Esophagus (tissue), 2 donors: ENCODE data around the gene MORC1. TPM values are rescaled to one million over a fixed set of nuclear protein-coding genes. Genes with fewer than 3 reads are reported as not detected.

Experiments used
- H3K27ac ChIP-seq, 2 donors: one replicate each; pipeline ENCODE4 v1.5.1; 2013; ENCODE audit warnings: low read depth in 2 of 2, mild to moderate bottlenecking in 2 of 2, inconsistent platforms in 1 of 2, low read length in 1 of 2, moderate library complexity in 1 of 2
- H3K27me3 ChIP-seq, 2 donors: one replicate each; pipeline ENCODE4 v1.6.1; 2013; ENCODE audit warnings: low read length in 2 of 2, control low read depth in 1 of 2, mild to moderate bottlenecking in 1 of 2; ENCODE audit not compliant: insufficient read depth in 2 of 2, control insufficient read depth in 1 of 2
- H3K36me3 ChIP-seq, 2 donors: one replicate each; pipeline ENCODE4 v1.6.1; 2013; ENCODE audit warnings: low read length in 1 of 2; ENCODE audit not compliant: control insufficient read depth in 2 of 2, insufficient read depth in 2 of 2
- H3K4me1 ChIP-seq, 2 donors: one replicate each; pipeline ENCODE4 v1.6.1; 2013; ENCODE audit warnings: low read length in 1 of 2; ENCODE audit not compliant: control insufficient read depth in 2 of 2, insufficient read depth in 2 of 2
- H3K4me3 ChIP-seq, 2 donors: one replicate each; pipeline ENCODE4 v1.5.1; 2013; ENCODE audit warnings: low read length in 2 of 2, mild to moderate bottlenecking in 2 of 2, low read depth in 1 of 2, moderate library complexity in 1 of 2
- H3K9me3 ChIP-seq, 2 donors: one replicate each; pipeline ENCODE4 v1.6.1; 2013; ENCODE audit warnings: mild to moderate bottlenecking in 2 of 2, low read depth in 1 of 2, low read length in 1 of 2, moderate library complexity in 1 of 2; ENCODE audit not compliant: control insufficient read depth in 2 of 2, insufficient read depth in 1 of 2
- WGBS, 2 donors: extraction: QIAGEN DNeasy Blood & Tissue Kit; methylation state at CpG; one replicate each; pipeline ENCODE4 v1.1.7; 2013; 5-methylcytosine and 5-hydroxymethylcytosine counted together
- polyA plus RNA-seq, 2 donors: library from polyadenylated mRNA; stranded (reverse); fragments of 200-250 nt; gene quantifications; one replicate each; pipeline ENCODE4 v1.2.3, GENCODE V29; 2013
- donor health status: healthy with polysubstance abuse.
- donor health status: Bipolar disorder and iron deficiency.

Gene MORC1
- polyA plus RNA-seq, 2 donors = not detected

GRCh38 chr3:109115451-109115850, 2.5 kb downstream of the MORC1 start:
- Histone ChIP-seq H3K9me3 (peaks cover 3 to 5% of the 10 kb centered on the region in 2 donors), H3K36me3 (no peaks in the 10 kb centered on the region), H3K27ac (no peak overlapping the region), H3K4me3 (no peak overlapping the region), H3K4me1 (no peaks in the 10 kb centered on the region), H3K27me3 (no peaks in the 10 kb centered on the region)
- 61 to 71% methylated on average over 2 of the region's 2 CpGs for WGBS, 2 donors

DNA sequence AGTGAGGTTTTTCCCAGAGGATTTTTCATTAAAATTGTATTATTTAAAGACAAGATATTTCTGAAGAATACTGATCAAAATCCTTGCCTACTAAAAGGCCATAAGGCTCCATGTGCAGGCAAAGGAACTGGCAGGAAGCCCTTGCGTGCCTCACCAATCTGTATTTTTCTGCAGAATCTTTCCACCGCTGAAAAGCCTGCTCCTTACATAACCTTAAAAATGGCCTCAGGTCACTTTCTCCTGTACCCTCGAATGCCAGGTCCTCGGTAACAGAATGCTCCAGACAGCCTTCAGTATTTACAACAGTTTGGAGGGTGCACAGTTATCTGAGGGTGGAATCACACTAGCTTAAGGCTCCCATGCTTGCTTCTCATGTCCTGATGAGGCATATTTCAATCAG, 3.2 kb downstream of the MORC1 start:
- H3K9me3 ChIP-seq = peaks cover 3 to 5% of the 10 kb centered on the region in 2 donors
- WGBS, 2 donors = 70 to 77% methylated on average over 4 of the region's 4 CpGs
- H3K27ac ChIP-seq = no peak overlapping the region
- no peak overlapping the region for H3K4me3 ChIP-seq
- no peaks in the 10 kb centered on the region for H3K27me3 ChIP-seq
- H3K36me3 ChIP-seq = no peaks in the 10 kb centered on the region
- H3K4me1 ChIP-seq = no peaks in the 10 kb centered on the region

- Histone ChIP-seq H3K4me1 (no peaks in the 10 kb centered on the region), H3K4me3 (no peak overlapping the region), H3K27ac (no peak overlapping the region), H3K36me3 (no peaks in the 10 kb centered on the region), H3K9me3 (peaks cover 3 to 5% of the 10 kb centered on the region in 2 donors), H3K27me3 (no peaks in the 10 kb centered on the region)
- 62 to 63% methylated on average over 4 of the region's 4 CpGs for WGBS, 2 donors
These were observed 4.8 kb downstream of the MORC1 start for GRCh38 chr3:109112946-109113760.

GRCh38 chr3:109109574-109109973, 8.4 kb downstream of the MORC1 start:
- 85 to 91% methylated on average over 4 of the region's 4 CpGs for WGBS, 2 donors
- no peaks in the 10 kb centered on the region for H3K9me3 ChIP-seq
- no peaks in the 10 kb centered on the region for H3K4me1 ChIP-seq
- no peaks in the 10 kb centered on the region for H3K36me3 ChIP-seq
- no peak overlapping the region for H3K4me3 ChIP-seq
- no peak overlapping the region for H3K27ac ChIP-seq
- H3K27me3 ChIP-seq = no peaks in the 10 kb centered on the region

DNA sequence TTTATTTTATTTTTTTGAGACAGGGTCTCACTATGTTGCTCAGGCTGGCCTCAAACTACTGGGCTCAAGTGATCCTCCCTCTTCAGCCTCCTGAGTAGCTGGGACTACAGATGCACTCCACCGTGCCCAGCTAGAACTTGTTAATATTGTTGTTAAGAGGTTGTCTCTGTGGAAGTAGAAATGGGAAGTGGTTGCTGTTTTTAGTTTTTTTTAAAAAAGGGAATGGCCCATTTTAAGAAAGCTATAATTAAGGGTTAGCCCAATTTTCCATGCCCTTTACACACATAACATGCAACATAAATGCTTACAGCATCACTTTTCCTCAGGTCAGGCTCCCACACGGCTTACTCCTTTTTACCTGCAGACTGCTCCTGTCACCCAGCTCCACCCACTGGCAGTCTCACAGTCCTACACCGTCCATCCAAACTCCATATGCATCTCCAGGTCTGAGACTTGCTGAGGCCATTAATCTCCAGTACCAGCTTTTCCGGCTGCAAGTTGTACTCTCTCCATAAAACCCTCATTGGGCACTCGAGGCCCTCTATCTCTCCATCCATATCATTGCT, 19.8 kb downstream of the MORC1 start:
- no peak overlapping the region for H3K4me3 ChIP-seq
- H3K4me1 ChIP-seq = no peaks in the 10 kb centered on the region
- H3K36me3 ChIP-seq = no peaks in the 10 kb centered on the region
- no peaks in the 10 kb centered on the region for H3K27me3 ChIP-seq
- peaks cover 0 to under 1% of the 10 kb centered on the region in 2 donors for H3K9me3 ChIP-seq
- WGBS, 2 donors = 49 to 56% methylated on average over 5 of the region's 5 CpGs
- H3K27ac ChIP-seq = no peak overlapping the region

GRCh38 chr3:109095166-109095565, 22.8 kb downstream of the MORC1 start:
- Histone ChIP-seq H3K4me1 (no peaks in the 10 kb centered on the region), H3K36me3 (no peaks in the 10 kb centered on the region), H3K4me3 (no peak overlapping the region), H3K27me3 (no peaks in the 10 kb centered on the region), H3K9me3 (peaks cover 0 to 3% of the 10 kb centered on the region in 2 donors), H3K27ac (no peak overlapping the region)
- WGBS, 2 donors = 82 to 90% methylated on average over 1 of the region's 1 CpG

DNA sequence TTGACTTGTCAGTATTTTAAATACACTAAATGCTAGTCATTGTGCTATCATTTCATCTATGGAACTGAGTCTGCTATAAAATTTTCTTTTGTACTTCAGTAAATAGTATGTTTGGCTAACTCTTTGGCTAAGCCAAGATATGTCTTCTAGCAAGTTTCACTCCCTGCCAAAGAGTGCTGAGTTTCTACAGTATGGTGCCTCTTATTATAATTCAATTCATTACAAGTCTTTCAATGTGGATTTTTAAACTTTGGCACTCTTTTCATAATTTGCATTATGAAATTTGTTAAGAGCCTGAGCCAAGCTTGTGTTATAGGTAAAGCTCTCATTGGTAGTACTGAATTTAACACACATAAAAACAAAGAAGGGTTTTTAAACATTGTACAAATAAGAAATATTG, 24.4 kb downstream of the MORC1 start:
- H3K27me3 ChIP-seq = no peaks in the 10 kb centered on the region
- H3K4me3 ChIP-seq = no peak overlapping the region
- H3K4me1 ChIP-seq = no peaks in the 10 kb centered on the region
- H3K9me3 ChIP-seq = peaks cover 0 to 3% of the 10 kb centered on the region in 2 donors
- H3K36me3 ChIP-seq = no peaks in the 10 kb centered on the region
- H3K27ac ChIP-seq = no peak overlapping the region

- H3K9me3 ChIP-seq = peaks cover 0 to 3% of the 10 kb centered on the region in 2 donors
- 20 to 28% methylated on average over 2 of the region's 2 CpGs for WGBS, 2 donors
- H3K4me3 ChIP-seq = no peak overlapping the region
- H3K27ac ChIP-seq = no peak overlapping the region
- no peaks in the 10 kb centered on the region for H3K27me3 ChIP-seq
- H3K36me3 ChIP-seq = no peaks in the 10 kb centered on the region
- H3K4me1 ChIP-seq = no peaks in the 10 kb centered on the region
These were observed 26.1 kb downstream of the MORC1 start for GRCh38 chr3:109091846-109092245.

GRCh38 chr3:109089265-109089664, 28.7 kb downstream of the MORC1 start:
- Histone ChIP-seq H3K27ac (no peak overlapping the region), H3K27me3 (no peaks in the 10 kb centered on the region), H3K36me3 (no peaks in the 10 kb centered on the region), H3K4me1 (no peaks in the 10 kb centered on the region), H3K9me3 (peaks cover 0 to 3% of the 10 kb centered on the region in 2 donors), H3K4me3 (no peak overlapping the region)
- WGBS, 2 donors = 91 to 93% methylated on average over 1 of the region's 1 CpG
